Liver (tissue), 9 donors: ENCODE measurements around the gene SNU13. TPM values are rescaled to one million over a fixed set of nuclear protein-coding genes. Genes with fewer than 3 reads are reported as not detected.
"Not testable (repeated sequence)": the region's sequence is repeated elsewhere in the genome, so short reads cannot be mapped to it uniquely, and the experiment has no call there.

Source experiments
- DNase-seq: peaks from one replicate; pipeline ENCODE4 v3.0.0-alpha.2; 2017; ENCODE audit warnings: low spot score
- H3K27ac ChIP-seq, 2 donors: one replicate each; pipeline ENCODE4 v1.7.0; 2013; ENCODE audit warnings: inconsistent platforms in 2 of 2, low read length in 2 of 2, control low read depth in 1 of 2, low read depth in 1 of 2, mild to moderate bottlenecking in 1 of 2
- H3K27me3 ChIP-seq, 4 donors: one replicate each; pipeline versions ENCODE4 v1.6.1 to v1.7.0; 2013; ENCODE audit warnings: low read length in 3 of 4, inconsistent platforms in 1 of 4, mild to moderate bottlenecking in 1 of 4, moderate library complexity in 1 of 4; ENCODE audit not compliant: control insufficient read depth in 4 of 4, insufficient read depth in 4 of 4
- H3K36me3 ChIP-seq, 4 donors: one replicate each; pipeline versions ENCODE4 v1.6.1 to v1.7.0; 2013; ENCODE audit warnings: low read length in 3 of 4, mild to moderate bottlenecking in 3 of 4, low read depth in 1 of 4, moderate library complexity in 1 of 4; ENCODE audit not compliant: control insufficient read depth in 4 of 4, insufficient read depth in 3 of 4
- H3K4me1 ChIP-seq, 4 donors: one replicate each; pipeline versions ENCODE4 v1.6.1 to v1.7.0; 2013; ENCODE audit warnings: low read length in 3 of 4, mild to moderate bottlenecking in 3 of 4, moderate library complexity in 1 of 4; ENCODE audit not compliant: control insufficient read depth in 4 of 4, insufficient read depth in 4 of 4
- H3K4me3 ChIP-seq, 3 donors: one replicate each; pipeline versions ENCODE4 v1.6.1 to v1.7.0; 2013; ENCODE audit warnings: low read length in 3 of 3, control low read depth in 1 of 3, low read depth in 1 of 3, mild to moderate bottlenecking in 1 of 3
- H3K9ac ChIP-seq, 2 donors: one replicate each; pipeline ENCODE4 v1.7.0; 2013; ENCODE audit warnings: low read length in 2 of 2, mild to moderate bottlenecking in 2 of 2, moderate library complexity in 2 of 2, control low read depth in 1 of 2, low read depth in 1 of 2
- H3K9me3 ChIP-seq, 4 donors: one replicate each; pipeline versions ENCODE4 v1.6.1 to v1.7.0; 2013; ENCODE audit warnings: low read length in 3 of 4; ENCODE audit not compliant: control insufficient read depth in 4 of 4
- EGR1 ChIP-seq, 2 donors: IDR thresholded peaks; 2 replicates each; pipeline ENCODE4 v1.6.1; 2016 to 2018; ENCODE audit warnings: antibody characterized with exemption in 2 of 2, low read depth in 2 of 2
- FOXA1 ChIP-seq: IDR thresholded peaks from 2 replicates; pipeline ENCODE4 v1.6.1; 2016; ENCODE audit warnings: antibody characterized with exemption
- FOXA2 ChIP-seq: IDR thresholded peaks from 2 replicates; pipeline ENCODE4 v1.6.1; 2016; ENCODE audit warnings: antibody characterized with exemption
- HNF4A ChIP-seq, 2 donors: conservative IDR thresholded peaks; 2 replicates each; pipeline ENCODE4 v1.6.1; 2016; ENCODE audit warnings: antibody characterized with exemption in 2 of 2, mild to moderate bottlenecking in 2 of 2
- HNF4G ChIP-seq: IDR thresholded peaks from 2 replicates; pipeline ENCODE4 v1.6.1; 2016; ENCODE audit warnings: antibody characterized with exemption
- JUND ChIP-seq, 2 donors: IDR thresholded peaks; 2 replicates each; pipeline ENCODE4 v1.6.1; 2016; ENCODE audit warnings: antibody characterized with exemption in 2 of 2
- NR2F2 ChIP-seq: IDR thresholded peaks from 2 replicates; pipeline ENCODE4 v1.6.1; 2016; ENCODE audit warnings: antibody characterized with exemption
- RAD21 ChIP-seq, 2 donors: IDR thresholded peaks; 2 replicates each; pipeline ENCODE4 v1.6.1; 2016; ENCODE audit warnings: antibody characterized with exemption in 2 of 2, mild to moderate bottlenecking in 2 of 2
- RXRA ChIP-seq, 2 donors: IDR thresholded peaks; 2 replicates each; pipeline ENCODE4 v1.6.1; 2017 to 2018; ENCODE audit warnings: antibody characterized with exemption in 2 of 2, mild to moderate bottlenecking in 1 of 2
- SP1 ChIP-seq: IDR thresholded peaks from 2 replicates; pipeline ENCODE4 v1.6.1; 2018; ENCODE audit warnings: antibody characterized with exemption, mild to moderate bottlenecking
- TAF1 ChIP-seq: conservative IDR thresholded peaks from 2 replicates; pipeline ENCODE4 v1.6.1; 2016; ENCODE audit warnings: antibody characterized with exemption, mild to moderate bottlenecking
- YY1 ChIP-seq: IDR thresholded peaks from 2 replicates; pipeline ENCODE4 v1.6.1; 2016; ENCODE audit warnings: antibody characterized with exemption, mild to moderate bottlenecking
- WGBS: extraction: QIAGEN DNeasy Blood & Tissue Kit; methylation state at CpG from one replicate; pipeline ENCODE4 v1.1.7; 2013; 5-methylcytosine and 5-hydroxymethylcytosine counted together
- polyA plus RNA-seq, 2 donors: library from polyadenylated mRNA; stranded (reverse) in 1 of 2; unstranded in 1 of 2; fragments of 200-250 nt in 1 of 2; fragments of >200 nt in 1 of 2; fragmentation: Nextera tagmentation in 1 of 2; extraction: Ambion mirVana in 1 of 2; gene quantifications; one replicate each; pipeline versions ENCODE4 v1.2.1 to v1.2.3, GENCODE V29; 2013 to 2015
- total RNA-seq, 2 donors: library from RNA; depleted of rRNA; stranded (reverse); fragments of >200 nt; gene quantifications; one replicate each; pipeline ENCODE4 v1.2.3, GENCODE V29; 2014
- TF ChIP-seq, protein P1 (sequence below): IDR thresholded peaks from 2 replicates; pipeline ENCODE4 v1.6.1; 2016; ENCODE audit warnings: antibody characterized with exemption
- TF ChIP-seq, protein P2 (sequence below): IDR thresholded peaks from 2 replicates; pipeline ENCODE4 v1.6.1; 2016; ENCODE audit warnings: antibody characterized with exemption
- TF ChIP-seq, protein P3 (sequence below): fragments of 150-350 bp; IDR thresholded peaks from 2 replicates; pipeline ENCODE4 v1.5.1; 2017; ENCODE audit warnings: improper control_type of control experiment, low read depth, low read length; ENCODE audit not compliant: missing input control
- TF ChIP-seq, protein P4 (sequence below): IDR thresholded peaks from 2 replicates; pipeline ENCODE4 v1.6.1; 2016; ENCODE audit warnings: antibody characterized with exemption, mild to moderate bottlenecking
- TF ChIP-seq, protein P5 (sequence below): IDR thresholded peaks from 2 replicates; pipeline ENCODE4 v1.6.1; 2016; ENCODE audit warnings: antibody characterized with exemption
- donor health status: healthy.
- donor health status: healthy.
- donor health status: healthy.
- donor health status: healthy.
- donor health status: healthy.

SNU13 gene
- total and polyA plus RNA-seq, 4 donors: 22.3 to 104 (median 43.9) TPM

DNA sequence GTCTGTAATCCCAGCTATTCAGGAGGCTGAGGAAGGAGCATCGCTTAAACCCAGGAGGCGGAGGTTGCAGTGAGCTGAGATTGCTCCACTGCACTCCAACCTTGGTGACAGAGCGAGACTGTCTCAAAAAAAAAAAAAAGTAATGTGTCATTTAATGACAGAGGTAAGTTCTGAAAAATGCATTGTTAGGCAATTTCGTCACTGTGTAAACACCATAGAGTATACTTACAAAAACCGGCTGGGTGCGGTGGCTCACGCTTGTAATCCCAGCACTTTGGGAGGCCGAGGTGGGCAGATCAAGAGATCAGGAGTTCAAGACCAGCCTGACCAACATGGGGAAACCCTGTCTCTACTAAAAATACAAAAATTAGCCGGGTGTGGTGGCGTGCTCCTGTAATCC lies 16.6 kb downstream of the SNU13 start:
- not testable (repeated sequence) for H3K9me3 ChIP-seq, DNase-seq, H3K4me1 ChIP-seq, H3K27ac ChIP-seq, H3K4me3 ChIP-seq, H3K27me3 ChIP-seq, H3K9ac ChIP-seq
- WGBS: 69% methylated on average over 10 of the region's 10 CpGs
- peaks cover 0 to 23% (median 12%) of the 10 kb centered on the region in 4 donors for H3K36me3 ChIP-seq
- TF ChIP-seq FOXA2: peak; percentile 24

DNA sequence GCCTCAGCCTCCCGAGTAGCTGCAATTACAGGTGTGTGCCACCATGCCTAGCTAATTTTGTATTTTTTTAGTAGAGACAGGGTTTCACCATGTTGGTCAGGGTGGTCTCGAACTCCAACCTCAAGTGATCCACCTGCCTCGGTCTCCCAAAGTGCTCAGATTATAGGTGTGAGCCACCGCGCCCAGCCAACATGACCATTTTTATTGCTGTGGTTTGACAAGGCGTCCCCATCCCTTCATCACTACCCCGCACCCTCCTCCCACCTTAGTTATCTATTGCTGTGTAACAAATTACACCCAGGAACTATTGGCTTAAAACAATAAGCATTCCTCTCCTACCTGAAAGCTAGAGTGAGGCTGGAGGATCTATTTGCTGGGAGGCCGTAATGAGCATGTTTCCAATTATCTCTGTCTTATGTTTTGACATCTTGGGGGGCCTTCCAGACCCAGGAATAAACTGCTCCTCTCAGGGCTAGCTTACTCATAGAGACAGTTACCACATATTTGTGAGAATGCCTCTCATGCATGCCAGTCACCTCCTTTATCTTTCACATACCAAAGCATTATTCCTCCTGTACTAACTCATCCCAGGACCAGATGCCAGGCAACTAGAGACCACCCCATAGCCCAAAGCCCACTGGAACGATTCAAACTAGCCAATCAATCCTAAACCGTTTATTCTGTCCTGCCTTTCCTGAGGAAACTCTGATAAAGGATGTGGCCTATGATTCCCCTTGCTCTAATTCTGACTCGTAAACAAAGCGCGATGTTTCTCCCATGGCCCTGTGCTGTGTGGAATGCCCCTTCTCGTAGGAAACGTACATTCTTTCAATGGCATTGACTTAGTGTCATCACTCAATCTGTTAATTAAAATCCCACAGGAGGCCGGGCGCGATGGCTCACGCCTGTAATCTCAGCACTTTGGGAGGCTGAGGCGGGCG lies 19.4 kb downstream of the SNU13 start:
- H3K27me3 ChIP-seq: no peaks in the 10 kb centered on the region

More for the DNA sequence above, 19.4 kb downstream of the SNU13 start:
- Histone ChIP-seq H3K27ac (no peak overlapping the region), H3K4me3 (no peak overlapping the region), H3K36me3 (peaks cover 0 to 15% (median 13%) of the 10 kb centered on the region in 4 donors), H3K9me3 (no peaks in the 10 kb centered on the region), H3K9ac (no peak overlapping the region), H3K4me1 (peaks cover 0 to 3% (median 1%) of the 10 kb centered on the region in 4 donors)
- TF ChIP-seq TAF1: no peak
- no peak for TF ChIP-seq HNF4G
- TF ChIP-seq, protein P1, sequence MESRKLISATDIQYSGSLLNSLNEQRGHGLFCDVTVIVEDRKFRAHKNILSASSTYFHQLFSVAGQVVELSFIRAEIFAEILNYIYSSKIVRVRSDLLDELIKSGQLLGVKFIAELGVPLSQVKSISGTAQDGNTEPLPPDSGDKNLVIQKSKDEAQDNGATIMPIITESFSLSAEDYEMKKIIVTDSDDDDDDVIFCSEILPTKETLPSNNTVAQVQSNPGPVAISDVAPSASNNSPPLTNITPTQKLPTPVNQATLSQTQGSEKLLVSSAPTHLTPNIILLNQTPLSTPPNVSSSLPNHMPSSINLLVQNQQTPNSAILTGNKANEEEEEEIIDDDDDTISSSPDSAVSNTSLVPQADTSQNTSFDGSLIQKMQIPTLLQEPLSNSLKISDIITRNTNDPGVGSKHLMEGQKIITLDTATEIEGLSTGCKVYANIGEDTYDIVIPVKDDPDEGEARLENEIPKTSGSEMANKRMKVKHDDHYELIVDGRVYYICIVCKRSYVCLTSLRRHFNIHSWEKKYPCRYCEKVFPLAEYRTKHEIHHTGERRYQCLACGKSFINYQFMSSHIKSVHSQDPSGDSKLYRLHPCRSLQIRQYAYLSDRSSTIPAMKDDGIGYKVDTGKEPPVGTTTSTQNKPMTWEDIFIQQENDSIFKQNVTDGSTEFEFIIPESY: no peak
- TF ChIP-seq, protein P2, sequence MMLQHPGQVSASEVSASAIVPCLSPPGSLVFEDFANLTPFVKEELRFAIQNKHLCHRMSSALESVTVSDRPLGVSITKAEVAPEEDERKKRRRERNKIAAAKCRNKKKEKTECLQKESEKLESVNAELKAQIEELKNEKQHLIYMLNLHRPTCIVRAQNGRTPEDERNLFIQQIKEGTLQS: no peak
- no peak for TF ChIP-seq EGR1 (IDR thresholded peaks at IDR 0.05; ENCODE audit: low read depth in 2 of 2)
- no peak for TF ChIP-seq NR2F2
- TF ChIP-seq FOXA1: no peak
- TF ChIP-seq FOXA2: no peak
- no peak for TF ChIP-seq HNF4A (conservative IDR thresholded peaks at IDR 0.05)
- TF ChIP-seq, protein P3, sequence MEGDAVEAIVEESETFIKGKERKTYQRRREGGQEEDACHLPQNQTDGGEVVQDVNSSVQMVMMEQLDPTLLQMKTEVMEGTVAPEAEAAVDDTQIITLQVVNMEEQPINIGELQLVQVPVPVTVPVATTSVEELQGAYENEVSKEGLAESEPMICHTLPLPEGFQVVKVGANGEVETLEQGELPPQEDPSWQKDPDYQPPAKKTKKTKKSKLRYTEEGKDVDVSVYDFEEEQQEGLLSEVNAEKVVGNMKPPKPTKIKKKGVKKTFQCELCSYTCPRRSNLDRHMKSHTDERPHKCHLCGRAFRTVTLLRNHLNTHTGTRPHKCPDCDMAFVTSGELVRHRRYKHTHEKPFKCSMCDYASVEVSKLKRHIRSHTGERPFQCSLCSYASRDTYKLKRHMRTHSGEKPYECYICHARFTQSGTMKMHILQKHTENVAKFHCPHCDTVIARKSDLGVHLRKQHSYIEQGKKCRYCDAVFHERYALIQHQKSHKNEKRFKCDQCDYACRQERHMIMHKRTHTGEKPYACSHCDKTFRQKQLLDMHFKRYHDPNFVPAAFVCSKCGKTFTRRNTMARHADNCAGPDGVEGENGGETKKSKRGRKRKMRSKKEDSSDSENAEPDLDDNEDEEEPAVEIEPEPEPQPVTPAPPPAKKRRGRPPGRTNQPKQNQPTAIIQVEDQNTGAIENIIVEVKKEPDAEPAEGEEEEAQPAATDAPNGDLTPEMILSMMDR: no peak
- no peak for TF ChIP-seq SP1
- TF ChIP-seq, protein P4, sequence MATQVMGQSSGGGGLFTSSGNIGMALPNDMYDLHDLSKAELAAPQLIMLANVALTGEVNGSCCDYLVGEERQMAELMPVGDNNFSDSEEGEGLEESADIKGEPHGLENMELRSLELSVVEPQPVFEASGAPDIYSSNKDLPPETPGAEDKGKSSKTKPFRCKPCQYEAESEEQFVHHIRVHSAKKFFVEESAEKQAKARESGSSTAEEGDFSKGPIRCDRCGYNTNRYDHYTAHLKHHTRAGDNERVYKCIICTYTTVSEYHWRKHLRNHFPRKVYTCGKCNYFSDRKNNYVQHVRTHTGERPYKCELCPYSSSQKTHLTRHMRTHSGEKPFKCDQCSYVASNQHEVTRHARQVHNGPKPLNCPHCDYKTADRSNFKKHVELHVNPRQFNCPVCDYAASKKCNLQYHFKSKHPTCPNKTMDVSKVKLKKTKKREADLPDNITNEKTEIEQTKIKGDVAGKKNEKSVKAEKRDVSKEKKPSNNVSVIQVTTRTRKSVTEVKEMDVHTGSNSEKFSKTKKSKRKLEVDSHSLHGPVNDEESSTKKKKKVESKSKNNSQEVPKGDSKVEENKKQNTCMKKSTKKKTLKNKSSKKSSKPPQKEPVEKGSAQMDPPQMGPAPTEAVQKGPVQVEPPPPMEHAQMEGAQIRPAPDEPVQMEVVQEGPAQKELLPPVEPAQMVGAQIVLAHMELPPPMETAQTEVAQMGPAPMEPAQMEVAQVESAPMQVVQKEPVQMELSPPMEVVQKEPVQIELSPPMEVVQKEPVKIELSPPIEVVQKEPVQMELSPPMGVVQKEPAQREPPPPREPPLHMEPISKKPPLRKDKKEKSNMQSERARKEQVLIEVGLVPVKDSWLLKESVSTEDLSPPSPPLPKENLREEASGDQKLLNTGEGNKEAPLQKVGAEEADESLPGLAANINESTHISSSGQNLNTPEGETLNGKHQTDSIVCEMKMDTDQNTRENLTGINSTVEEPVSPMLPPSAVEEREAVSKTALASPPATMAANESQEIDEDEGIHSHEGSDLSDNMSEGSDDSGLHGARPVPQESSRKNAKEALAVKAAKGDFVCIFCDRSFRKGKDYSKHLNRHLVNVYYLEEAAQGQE: no peak
- no peak for TF ChIP-seq YY1
- no peak for TF ChIP-seq RAD21 (IDR thresholded peaks at IDR 0.05)
- TF ChIP-seq RXRA (IDR thresholded peaks at IDR 0.05): no peak
- TF ChIP-seq, protein P5, sequence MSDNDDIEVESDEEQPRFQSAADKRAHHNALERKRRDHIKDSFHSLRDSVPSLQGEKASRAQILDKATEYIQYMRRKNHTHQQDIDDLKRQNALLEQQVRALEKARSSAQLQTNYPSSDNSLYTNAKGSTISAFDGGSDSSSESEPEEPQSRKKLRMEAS: no peak
- TF ChIP-seq JUND (IDR thresholded peaks at IDR 0.05): no peak
- no peak for DNase-seq
- 88% methylated on average over 21 of the region's 21 CpGs for WGBS
